H1 (cell line): ENCODE data around the gene C15orf62. TPM values are rescaled to one million over a fixed set of nuclear protein-coding genes. Genes with fewer than 3 reads are reported as not detected.

Experiments used
- CTCF ChIA-PET: fragments of 300-600 bp; sonication (Branson Sonifier 250); formaldehyde crosslinking; loops from one replicate; lab custom pipeline; 2021; ENCODE audit not compliant: partially characterized antibody; lab: Charles Lee
- POLR2A ChIA-PET: fragments of 300-600 bp; sonication (Branson Sonifier 250); formaldehyde crosslinking; loops from one replicate; lab custom pipeline; 2021; ENCODE audit warnings: inconsistent platforms; ENCODE audit not compliant: partially characterized antibody; lab: Charles Lee
- DNase-seq, 2 experiments: peaks; one replicate each; pipeline versions ENCODE4 v3.0.0 to v3.0.0-alpha.2; 2010 to 2022; ENCODE audit warnings: low spot score in 2 of 2, low read depth in 1 of 2, mixed read lengths in 1 of 2
- FAIRE-seq: peaks from 2 replicates; lab custom pipeline; 2011; peaks lifted over from hg19 to GRCh38; lab: Jason Lieb, UNC
- H2AFZ ChIP-seq: 2 replicates; pipeline ENCODE4 v1.8.1; 2012; ENCODE audit warnings: low read length, inconsistent platforms
- H2AK5ac ChIP-seq: 2 replicates; pipeline ENCODE4 v1.6.1; 2013; ENCODE audit warnings: low read depth, low read length
- H2BK120ac ChIP-seq: replicated peaks from 2 replicates; pipeline ENCODE3; 2013; ENCODE audit warnings: low read depth, low read length, inconsistent platforms
- H2BK12ac ChIP-seq: 2 replicates; pipeline ENCODE4 v1.6.1; 2013; ENCODE audit warnings: low read depth, low read length
- H2BK15ac ChIP-seq: 2 replicates; pipeline ENCODE4 v1.6.1; 2013; ENCODE audit warnings: low read length
- H2BK20ac ChIP-seq: 2 replicates; pipeline ENCODE4 v1.6.1; 2013; ENCODE audit warnings: low read length
- H2BK5ac ChIP-seq: 2 replicates; pipeline ENCODE4 v1.6.1; 2013; ENCODE audit warnings: low read depth, low read length
- H3K14ac ChIP-seq: 2 replicates; pipeline ENCODE4 v1.6.1; 2013; ENCODE audit warnings: inconsistent platforms; ENCODE audit not compliant: insufficient read length
- H3K18ac ChIP-seq: 2 replicates; pipeline ENCODE4 v1.6.1; 2013; ENCODE audit warnings: low read length; ENCODE audit errors: extremely low read depth
- H3K23ac ChIP-seq: 2 replicates; pipeline ENCODE4 v1.6.1; 2013; ENCODE audit warnings: inconsistent platforms; ENCODE audit not compliant: insufficient read length
- H3K23me2 ChIP-seq: 2 replicates; pipeline ENCODE4 v1.6.1; 2013; ENCODE audit warnings: low read depth, low read length
- H3K27ac ChIP-seq: 2 replicates; pipeline ENCODE4 v1.6.1; 2011; ENCODE audit warnings: low read depth, low read length, inconsistent platforms
- H3K27me3 ChIP-seq, 4 experiments: replicated peaks in 1 of 4; 1 replicate in 1 of 4; 2 replicates in 3 of 4; pipeline versions ENCODE4 v1.6.1 to v1.8.1; 2011 to 2013; ENCODE audit warnings: low read length in 3 of 4, mild to moderate bottlenecking in 3 of 4, inconsistent platforms in 2 of 4, mixed read lengths in 2 of 4, moderate library complexity in 1 of 4; ENCODE audit not compliant: control insufficient read depth in 3 of 4, insufficient read depth in 3 of 4; ENCODE audit errors: extremely low read depth in 1 of 4
- H3K36me3 ChIP-seq, 4 experiments: 2 replicates each; pipeline versions ENCODE4 v1.6.1 to v1.8.1; 2011 to 2013; ENCODE audit warnings: mild to moderate bottlenecking in 4 of 4, low read length in 3 of 4, moderate library complexity in 2 of 4, control low read depth in 1 of 4, inconsistent platforms in 1 of 4; ENCODE audit not compliant: insufficient read depth in 4 of 4, control insufficient read depth in 2 of 4
- H3K4ac ChIP-seq: replicated peaks from 2 replicates; pipeline ENCODE3; 2013; ENCODE audit warnings: low read length, low read depth, mixed read lengths, inconsistent platforms; ENCODE audit not compliant: insufficient read length
- H3K4me1 ChIP-seq, 4 experiments: replicated peaks in 1 of 4; 1 replicate in 1 of 4; 2 replicates in 3 of 4; pipeline versions ENCODE4 v1.6.1 to v1.8.1; 2011 to 2013; ENCODE audit warnings: low read length in 3 of 4, inconsistent platforms in 2 of 4, mixed read lengths in 1 of 4; ENCODE audit not compliant: insufficient read depth in 4 of 4, control insufficient read depth in 3 of 4
- H3K4me2 ChIP-seq, 2 experiments: 2 replicates each; pipeline versions ENCODE4 v1.6.1 to v1.8.1; 2011 to 2013; ENCODE audit warnings: low read depth in 2 of 2, low read length in 2 of 2, control low read depth in 1 of 2, inconsistent platforms in 1 of 2, mild to moderate bottlenecking in 1 of 2; ENCODE audit not compliant: insufficient read depth in 1 of 2
- H3K4me3 ChIP-seq, 4 experiments: fragments of 200-600, 300-600 bp in 1 of 4; sonication (generic), shearing (Covaris generic), sonication (Bioruptor Twin) in 1 of 4; 2 replicates each; pipeline versions ENCODE4 v1.5.1 to v1.8.1; 2011 to 2016; ENCODE audit warnings: low read length in 4 of 4, low read depth in 3 of 4, control low read depth in 2 of 4, inconsistent platforms in 2 of 4, mild to moderate bottlenecking in 2 of 4, mixed read lengths in 1 of 4, moderate library complexity in 1 of 4; ENCODE audit not compliant: insufficient read depth in 2 of 4; ENCODE audit errors: extremely low read depth in 1 of 4
- H3K56ac ChIP-seq: replicated peaks from 2 replicates; pipeline ENCODE3; 2013; ENCODE audit warnings: low read depth, mild to moderate bottlenecking, mixed read lengths, low read length, inconsistent platforms; ENCODE audit not compliant: insufficient read length
- H3K79me1 ChIP-seq: 2 replicates; pipeline ENCODE4 v1.6.1; 2013; ENCODE audit warnings: low read depth, low read length, control low read depth
- H3K79me2 ChIP-seq, 2 experiments: 2 replicates each; pipeline versions ENCODE4 v1.6.1 to v1.8.1; 2012 to 2013; ENCODE audit warnings: low read length in 2 of 2, mild to moderate bottlenecking in 2 of 2, inconsistent platforms in 1 of 2; ENCODE audit not compliant: insufficient read depth in 2 of 2, control insufficient read depth in 1 of 2
- H3K9ac ChIP-seq, 4 experiments: replicated peaks in 1 of 4; 1 replicate in 1 of 4; 2 replicates in 3 of 4; pipeline versions ENCODE4 v1.6.1 to v1.8.1; 2011 to 2013; ENCODE audit warnings: low read depth in 3 of 4, low read length in 3 of 4, control low read depth in 2 of 4, mild to moderate bottlenecking in 2 of 4, moderate library complexity in 2 of 4, inconsistent platforms in 1 of 4; ENCODE audit errors: extremely low read depth in 1 of 4
- H3K9me3 ChIP-seq, 2 experiments: 2 replicates each; pipeline versions ENCODE4 v1.6.1 to v1.8.1; 2012 to 2013; ENCODE audit warnings: mild to moderate bottlenecking in 2 of 2, moderate library complexity in 2 of 2, control low read depth in 1 of 2, inconsistent platforms in 1 of 2, low read depth in 1 of 2, low read length in 1 of 2, mixed read lengths in 1 of 2; ENCODE audit not compliant: insufficient read depth in 2 of 2
- H4K20me1 ChIP-seq, 2 experiments: replicated peaks in 1 of 2; 2 replicates each; pipeline versions ENCODE3 to v1.8.1; 2011 to 2013; ENCODE audit warnings: inconsistent platforms in 2 of 2, low read length in 2 of 2, mild to moderate bottlenecking in 1 of 2; ENCODE audit not compliant: insufficient read depth in 2 of 2, control insufficient read depth in 1 of 2
- H4K5ac ChIP-seq: 2 replicates; pipeline ENCODE4 v1.6.1; 2013; ENCODE audit warnings: low read length, low read depth, mixed read lengths, inconsistent platforms; ENCODE audit not compliant: insufficient read length
- H4K8ac ChIP-seq: 2 replicates; pipeline ENCODE4 v1.8.0; 2013; ENCODE audit warnings: mild to moderate bottlenecking, moderate library complexity, low read length, inconsistent platforms; ENCODE audit not compliant: insufficient read depth; ENCODE audit errors: extremely low read depth
- H4K91ac ChIP-seq: replicated peaks from 2 replicates; pipeline ENCODE3; 2013; ENCODE audit warnings: low read length, mixed read lengths, inconsistent platforms; ENCODE audit not compliant: insufficient read length
- ATF3 ChIP-seq: IDR thresholded peaks from 2 replicates; pipeline ENCODE4 v1.6.1; 2011; ENCODE audit warnings: low read depth, mild to moderate bottlenecking, low read length; ENCODE audit not compliant: insufficient read depth
- CREB1 ChIP-seq: IDR thresholded peaks from 2 replicates; pipeline ENCODE4 v1.6.1; 2012; ENCODE audit warnings: inconsistent platforms
- HDAC6 ChIP-seq: IDR thresholded peaks from one replicate; pipeline ENCODE4 v1.7.1; 2012; ENCODE audit warnings: low read depth, mild to moderate bottlenecking, inconsistent platforms, low read length, moderate library complexity
- JUND ChIP-seq: IDR thresholded peaks from 2 replicates; pipeline ENCODE4 v1.6.1; 2011; ENCODE audit warnings: mild to moderate bottlenecking, improper control_type of control experiment, low read length
- SP1 ChIP-seq: IDR thresholded peaks from 2 replicates; pipeline ENCODE4 v1.6.1; 2011; ENCODE audit warnings: low read depth, low read length
- SP2 ChIP-seq: IDR thresholded peaks from 2 replicates; pipeline ENCODE4 v1.6.1; 2012; ENCODE audit warnings: mild to moderate bottlenecking, low read length, inconsistent platforms
- SUZ12 ChIP-seq: fragments of 200-600 bp; sonication (generic); IDR thresholded peaks from 2 replicates; pipeline ENCODE4 v1.6.1; 2012; ENCODE audit warnings: mild to moderate bottlenecking, inconsistent platforms, low read length, moderate library complexity, mixed read lengths
- whole genome bisulfite sequencing, 2 experiments: shearing (Covaris generic) in 1 of 2; methylation state at CpG; one replicate each; pipeline versions ENCODE4 v1.1.6 to v1.1.7; 2013 to 2015; ENCODE audit warnings: low lambda C conversion rate in 2 of 2, mixed read lengths in 2 of 2, inconsistent platforms in 1 of 2, low coverage in 1 of 2, missing lambda C conversion rate in 1 of 2; ENCODE audit not compliant: insufficient replicate concordance in 2 of 2, insufficient coverage in 1 of 2, insufficient read length in 1 of 2; ENCODE audit errors: extremely low coverage in 1 of 2, missing lambda C conversion rate in 1 of 2; 5-methylcytosine and 5-hydroxymethylcytosine counted together
- polyA plus RNA-seq, 7 experiments: library from polyadenylated mRNA; depleted of rRNA in 3 of 7; stranded (reverse) in 5 of 7; unstranded in 2 of 7; fragments of >200 nt in 5 of 7; fragments of 200-250 nt in 2 of 7; gene quantifications; 1 replicate in 5 of 7; 2 replicates in 1 of 7; 4 replicates in 1 of 7; pipeline versions ENCODE4 v1.2.1 to v1.2.3, GENCODE V29; 2011 to 2013; ENCODE audit warnings: missing spikeins in 2 of 7, mixed read lengths in 2 of 7
- total RNA-seq: library from RNA; stranded (reverse); fragmentation: NEBNext Ultra II Directional; extraction: Animal tissue kit (Norgen Biotek cat#: 25700); gene quantifications from 2 replicates; pipeline ENCODE4 v1.2.1, GENCODE V29; 2021

The C15orf62 gene
- total and polyA plus RNA-seq, 2 of the 8 experiments (the other 6 are each of a cell fraction or from before 2014, with no cell fraction given) = 0.06 to 0.56 TPM

DNA sequence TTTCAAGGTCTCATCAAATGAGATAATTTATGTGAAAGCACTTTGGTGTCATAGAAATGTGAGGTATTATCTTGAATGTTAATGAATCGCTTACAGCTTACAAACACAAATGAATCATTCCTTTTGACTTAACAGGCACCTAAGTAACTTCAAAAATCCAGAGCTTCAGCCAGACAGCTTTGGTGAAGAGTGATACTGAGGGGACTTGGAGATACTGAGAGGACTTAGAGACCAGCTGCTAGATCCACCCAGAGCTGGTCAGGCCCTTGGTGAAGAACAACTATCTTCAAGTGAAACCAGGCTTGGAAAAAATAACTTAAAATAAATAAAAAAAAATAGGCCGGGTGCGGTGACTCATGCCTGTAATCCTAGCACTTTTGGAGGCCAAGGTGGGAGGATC lies 20.9 kb downstream of the C15orf62 start:
- H4K20me1 ChIP-seq = peaks cover 2 to 7% of the 10 kb centered on the region in 2 experiments
- H2BK120ac ChIP-seq = no peak overlapping the region
- ChIA-PET CTCF (interaction anchor here (1.0 to 7.4 kb wide), 5 partner anchors 12 to 104 kb away, joined by 3 to 73 read pairs (median 7); partner anchors contain the start of gene VPS18), POLR2A (no interaction called here)
- H3K9me3 ChIP-seq = no peaks in the 10 kb centered on the region
- H3K79me1 ChIP-seq = peaks cover 4% of the 10 kb centered on the region
- no peak overlapping the region for H4K8ac ChIP-seq
- H3K23ac ChIP-seq = no peak overlapping the region
- H3K23me2 ChIP-seq = no peaks in the 10 kb centered on the region; the same call in 1 of the 2 replicates
- H3K36me3 ChIP-seq = no peaks in the 10 kb centered on the region; a peak in 1 of 8 replicates
- no peaks in the 10 kb centered on the region for H3K27me3 ChIP-seq
- H3K14ac ChIP-seq = no peak overlapping the region
- no peak overlapping the region for H4K5ac ChIP-seq
- H2BK15ac ChIP-seq = no peak overlapping the region
- no peak for TF ChIP-seq SP2
- no peak for TF ChIP-seq ATF3
- TF ChIP-seq CREB1 = no peak
- no peak for TF ChIP-seq SUZ12
- TF ChIP-seq JUND = no peak
- TF ChIP-seq SP1 = no peak
- TF ChIP-seq HDAC6 = no peak
- H3K9ac ChIP-seq = no peak overlapping the region
- H3K4me2 ChIP-seq = no peak overlapping the region
- no peak overlapping the region for H2AFZ ChIP-seq
- no peak overlapping the region for H3K27ac ChIP-seq
- no peak overlapping the region for H3K4me3 ChIP-seq
- no peak overlapping the region for H2AK5ac ChIP-seq
- peaks cover 15 to 30% (median 18%) of the 10 kb centered on the region in 4 experiments for H3K4me1 ChIP-seq
- H4K91ac ChIP-seq = no peak overlapping the region
- H2BK20ac ChIP-seq = no peak overlapping the region
- FAIRE-seq (no peak), DNase-seq (no peak)
- H3K18ac ChIP-seq = no peak overlapping the region
- WGBS, 2 experiments = 90% methylated on average over 3 of the region's 3 CpGs; no CpG with 5 or more reads in 1 of the 2 experiments
- no peak overlapping the region for H2BK5ac ChIP-seq
- no peak overlapping the region for H3K56ac ChIP-seq
- no peak overlapping the region for H2BK12ac ChIP-seq
- no peak overlapping the region for H3K4ac ChIP-seq
- peaks cover 0 to 16% of the 10 kb centered on the region in 2 experiments; a peak in 3 of 4 replicates for H3K79me2 ChIP-seq
